Neural progenitor cell (in vitro differentiated cells): ENCODE results near the gene AMBN.

Experiments
- EZH2 ChIP-seq: fragments of 200-600 bp; sonication (generic); IDR thresholded peaks from 2 replicates; pipeline ENCODE4 v1.6.1; 2017; ENCODE audit warnings: antibody characterized with exemption, mild to moderate bottlenecking, moderate library complexity
- TF ChIP-seq, protein P1 (sequence below): fragments of 200-600 bp; sonication (generic); IDR thresholded peaks from 2 replicates; pipeline ENCODE4 v1.5.1; 2017; ENCODE audit warnings: antibody characterized with exemption, mild to moderate bottlenecking

GRCh38 chr4:70559211-70559830, 32.7 kb upstream of the AMBN start:
- TF ChIP-seq, protein P1, sequence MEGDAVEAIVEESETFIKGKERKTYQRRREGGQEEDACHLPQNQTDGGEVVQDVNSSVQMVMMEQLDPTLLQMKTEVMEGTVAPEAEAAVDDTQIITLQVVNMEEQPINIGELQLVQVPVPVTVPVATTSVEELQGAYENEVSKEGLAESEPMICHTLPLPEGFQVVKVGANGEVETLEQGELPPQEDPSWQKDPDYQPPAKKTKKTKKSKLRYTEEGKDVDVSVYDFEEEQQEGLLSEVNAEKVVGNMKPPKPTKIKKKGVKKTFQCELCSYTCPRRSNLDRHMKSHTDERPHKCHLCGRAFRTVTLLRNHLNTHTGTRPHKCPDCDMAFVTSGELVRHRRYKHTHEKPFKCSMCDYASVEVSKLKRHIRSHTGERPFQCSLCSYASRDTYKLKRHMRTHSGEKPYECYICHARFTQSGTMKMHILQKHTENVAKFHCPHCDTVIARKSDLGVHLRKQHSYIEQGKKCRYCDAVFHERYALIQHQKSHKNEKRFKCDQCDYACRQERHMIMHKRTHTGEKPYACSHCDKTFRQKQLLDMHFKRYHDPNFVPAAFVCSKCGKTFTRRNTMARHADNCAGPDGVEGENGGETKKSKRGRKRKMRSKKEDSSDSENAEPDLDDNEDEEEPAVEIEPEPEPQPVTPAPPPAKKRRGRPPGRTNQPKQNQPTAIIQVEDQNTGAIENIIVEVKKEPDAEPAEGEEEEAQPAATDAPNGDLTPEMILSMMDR = peak; percentile 90
- no peak for TF ChIP-seq EZH2
